SKM-1 treated with dmso at 0.1 percent for 144 hours (cell line): ENCODE data around the gene C1orf21.
"Not testable (repeated sequence)": the region's sequence is repeated elsewhere in the genome, so short reads cannot be mapped to it uniquely, and the experiment has no call there.

Source experiments
- DNase-seq: peaks from one replicate; lab custom pipeline; 2025; ENCODE audit not compliant: unreplicated experiment; lab: John Stamatoyannopoulos, UW

The C1orf21 gene

GRCh38 chr1:184595596-184595995 lies 208.8 kb downstream of the C1orf21 start:
- no peak for DNase-seq

GRCh38 chr1:184596950-184597645 lies 210.3 kb downstream of the C1orf21 start:
- no peak for DNase-seq

GRCh38 chr1:184597650-184598357 lies 211.0 kb downstream of the C1orf21 start:
- DNase-seq, result no peak

GRCh38 chr1:184598403-184599193 lies 211.8 kb downstream of the C1orf21 start:
- DNase-seq, result no peak

GRCh38 chr1:184604152-184604900 lies 217.5 kb downstream of the C1orf21 start:
- no peak for DNase-seq

GRCh38 chr1:184605941-184606340 lies 219.1 kb downstream of the C1orf21 start:
- DNase-seq, result no peak

- DNase-seq, result no peak
Measured at GRCh38 chr1:184606786-184607185, 220.0 kb downstream of the C1orf21 start.

GRCh38 chr1:184608581-184608980 lies 221.8 kb downstream of the C1orf21 start:
- DNase-seq, result no peak

- no peak for DNase-seq
Measured at GRCh38 chr1:184608990-184609389, 222.2 kb downstream of the C1orf21 start.

GRCh38 chr1:184610876-184611595 lies 224.2 kb downstream of the C1orf21 start:
- no peak for DNase-seq

GRCh38 chr1:184612229-184612628 lies 225.4 kb downstream of the C1orf21 start:
- not testable (repeated sequence) for DNase-seq

GRCh38 chr1:184614667-184615066 lies 227.8 kb downstream of the C1orf21 start:
- DNase-seq, result no peak

- DNase-seq, result peak; percentile 80
Measured at GRCh38 chr1:184615301-184615700, 228.5 kb downstream of the C1orf21 start.

- no peak for DNase-seq
Measured at GRCh38 chr1:184616504-184616903, 229.7 kb downstream of the C1orf21 start.

GRCh38 chr1:184617433-184618029 lies 230.7 kb downstream of the C1orf21 start:
- no peak for DNase-seq

- DNase-seq, result no peak
Measured at GRCh38 chr1:184618851-184619250, 232.0 kb downstream of the C1orf21 start.

- DNase-seq, result peak; percentile 31
Measured at GRCh38 chr1:184620469-184620868, 233.6 kb downstream of the C1orf21 start.

GRCh38 chr1:184621260-184621659 lies 234.4 kb downstream of the C1orf21 start:
- DNase-seq, result no peak

GRCh38 chr1:184622136-184622823 lies 235.5 kb downstream of the C1orf21 start:
- DNase-seq, result no peak
